Posterior vena cava (tissue), 2 donors: ENCODE results near the gene CDKAL1. TPM values are rescaled to one million over a fixed set of nuclear protein-coding genes. Genes with fewer than 3 reads are reported as not detected.
"Not testable (repeated sequence)": the region's sequence is repeated elsewhere in the genome, so short reads cannot be mapped to it uniquely, and the experiment has no call there.

Experiments
- DNase-seq: peaks from one replicate; pipeline ENCODE4 v3.0.0-alpha.2; 2020; ENCODE audit warnings: low spot score
- intact Hi-C, 2 donors: fragments of 100-400 bp; cut with DNase I; formaldehyde crosslinking; loops; one replicate each; pipeline versions ENCODE4 v1.14.1 to v1.14.2; 2022 to 2023
- total RNA-seq, 2 donors: library from RNA; stranded (reverse); fragmentation: NEBNext Ultra II Directional; extraction: Animal tissue kit (Norgen Biotek cat#: 25700); gene quantifications; one replicate each; pipeline ENCODE4 v1.2.1, GENCODE V29; 2021
- donor health status: DM: yes; HTN: yes; CAD: no.
- donor health status: DM: yes; HTN: yes; CAD: no.

CDKAL1 gene
- total RNA-seq, 2 donors from 2014 or later = 13.1 TPM

- DNase-seq = no peak
- intact Hi-C loops = no loop called here
Measured at GRCh38 chr6:20581070-20581469, 46.8 kb downstream of the CDKAL1 start.

GRCh38 chr6:20582586-20583443 lies 48.6 kb downstream of the CDKAL1 start:
- intact Hi-C loops = no loop called here
- no peak for DNase-seq

GRCh38 chr6:20583444-20583800 lies 49.2 kb downstream of the CDKAL1 start:
- no peak for DNase-seq
- intact Hi-C loops = no loop called here

- intact Hi-C loops = no loop called here
- DNase-seq = no peak
Measured at GRCh38 chr6:20584100-20584731, 50.0 kb downstream of the CDKAL1 start.

DNA sequence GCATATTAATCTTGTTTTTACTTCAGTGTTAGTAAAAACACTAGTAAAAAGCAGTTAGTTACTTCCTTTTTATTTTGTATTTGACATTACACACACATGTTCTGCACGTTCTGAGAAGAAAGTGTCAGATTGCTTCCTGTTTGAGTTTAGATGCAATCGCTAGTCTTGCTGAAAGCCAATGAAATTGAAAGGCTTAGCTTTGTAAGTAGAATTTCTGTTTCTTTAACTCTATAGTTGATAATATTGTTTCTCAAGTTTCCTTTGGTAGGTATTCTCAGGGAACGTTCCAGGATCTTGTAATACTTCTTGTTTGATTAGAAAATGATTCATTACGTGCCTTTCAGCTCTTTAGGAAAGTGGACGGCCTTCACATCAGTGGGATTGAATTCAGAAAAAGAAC lies 55.0 kb downstream of the CDKAL1 start:
- intact Hi-C loops = no loop called here
- DNase-seq = no peak

DNA sequence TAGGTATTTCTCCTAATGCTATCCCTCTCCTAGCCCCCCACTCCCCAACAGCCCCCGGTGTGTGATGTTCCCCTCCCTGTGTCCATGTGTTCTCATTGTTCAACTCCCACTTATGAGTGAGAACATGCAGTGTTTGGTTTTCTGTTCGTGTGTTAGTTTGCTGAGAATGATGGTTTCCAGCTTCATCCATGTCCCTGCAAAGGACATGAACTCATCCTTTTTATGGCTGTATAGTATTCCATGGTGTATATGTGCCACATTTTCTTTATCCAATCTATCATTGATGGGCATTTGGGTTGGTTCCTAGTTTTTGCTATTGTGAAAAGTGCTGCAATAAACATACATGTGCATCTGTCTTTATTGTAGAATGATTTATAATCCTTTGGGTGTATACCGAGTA lies 56.2 kb downstream of the CDKAL1 start:
- intact Hi-C loops, DNase-seq: not testable (repeated sequence)

DNA sequence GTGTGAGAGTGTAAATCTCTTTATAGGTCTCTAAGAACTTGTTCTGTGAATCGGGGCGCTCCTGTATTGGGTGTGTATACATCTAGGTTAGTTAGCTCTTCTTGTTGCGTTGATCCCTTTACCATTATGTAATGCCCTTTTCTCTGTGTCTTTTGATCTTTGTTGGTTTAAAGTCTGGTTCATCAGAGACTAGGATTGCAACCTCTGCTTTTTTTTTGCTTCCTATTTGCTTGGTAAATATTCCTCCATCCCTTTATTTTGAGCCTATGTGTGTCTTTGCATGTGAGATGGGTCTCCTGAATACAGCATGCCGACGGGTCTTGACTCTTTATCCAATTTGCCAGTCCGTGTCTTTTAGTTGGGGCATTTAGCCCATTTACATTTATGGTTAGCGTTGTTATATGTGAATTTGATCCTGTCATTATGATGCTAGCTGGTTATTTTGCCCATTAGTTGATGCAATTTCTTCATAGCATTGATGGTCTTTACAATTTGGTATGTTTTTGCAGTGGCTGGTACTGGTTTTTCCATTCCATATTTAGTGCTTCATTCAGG lies 60.1 kb downstream of the CDKAL1 start:
- intact Hi-C loops, DNase-seq: not testable (repeated sequence)

DNA sequence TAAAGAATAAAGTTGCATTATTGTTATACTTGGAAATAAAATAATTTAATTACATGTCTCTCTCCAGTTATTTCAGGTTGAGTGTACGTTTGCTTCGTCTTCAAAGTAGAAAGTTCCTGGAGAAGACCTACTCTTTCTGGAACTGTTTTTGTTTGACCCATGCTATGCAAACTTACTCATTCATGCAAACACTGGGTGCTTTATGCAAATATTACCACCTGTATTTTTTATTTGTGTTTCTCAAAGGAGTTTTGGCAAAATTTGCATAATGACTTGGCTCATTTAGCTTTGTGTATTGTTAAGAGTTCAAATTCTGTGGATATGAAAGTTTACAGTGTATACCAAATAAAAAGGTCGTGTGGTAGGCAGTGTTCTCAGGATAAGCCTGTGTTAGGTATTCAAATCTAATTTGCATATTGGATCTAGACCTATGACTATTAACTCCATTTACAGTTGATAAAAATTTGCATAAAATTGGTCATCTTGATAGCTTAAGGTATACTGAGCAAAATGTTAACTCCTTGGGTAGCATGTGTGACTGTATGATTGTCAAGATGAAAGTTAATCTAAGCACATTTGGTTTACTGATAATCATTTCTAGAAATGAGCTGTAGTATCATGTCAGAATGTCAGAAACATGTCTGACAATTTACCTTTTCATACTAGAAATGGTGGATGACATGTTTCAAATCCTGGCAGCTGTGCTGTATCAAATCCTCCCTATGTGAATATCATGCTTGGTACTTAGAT lies 65.2 kb downstream of the CDKAL1 start:
- intact Hi-C loops = no loop called here
- DNase-seq = no peak

GRCh38 chr6:20600831-20601230 lies 66.6 kb downstream of the CDKAL1 start:
- no peak for DNase-seq
- intact Hi-C loops = no loop called here

GRCh38 chr6:20604159-20604558 lies 69.9 kb downstream of the CDKAL1 start:
- intact Hi-C loops = no loop called here
- DNase-seq = no peak

DNA sequence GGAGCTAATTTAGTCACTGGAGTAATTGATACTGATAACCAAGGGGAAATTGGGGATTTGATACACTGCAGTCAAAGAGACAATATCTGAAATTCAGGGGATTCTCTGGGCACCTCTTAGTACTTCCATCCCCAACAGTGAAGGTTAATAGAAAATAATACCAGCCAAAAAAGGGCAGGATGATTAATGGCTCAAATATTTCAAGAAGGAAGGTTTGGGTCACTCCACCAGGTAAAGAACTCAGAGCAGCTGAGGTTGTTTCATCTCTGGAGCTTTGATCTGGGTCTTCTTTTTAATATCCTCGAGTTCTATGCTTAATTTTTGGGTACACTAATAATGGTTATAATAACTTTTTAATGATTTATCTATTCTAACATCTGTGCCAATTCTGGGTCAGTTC lies 70.8 kb downstream of the CDKAL1 start:
- no peak for DNase-seq
- intact Hi-C loops = no loop called here

DNA sequence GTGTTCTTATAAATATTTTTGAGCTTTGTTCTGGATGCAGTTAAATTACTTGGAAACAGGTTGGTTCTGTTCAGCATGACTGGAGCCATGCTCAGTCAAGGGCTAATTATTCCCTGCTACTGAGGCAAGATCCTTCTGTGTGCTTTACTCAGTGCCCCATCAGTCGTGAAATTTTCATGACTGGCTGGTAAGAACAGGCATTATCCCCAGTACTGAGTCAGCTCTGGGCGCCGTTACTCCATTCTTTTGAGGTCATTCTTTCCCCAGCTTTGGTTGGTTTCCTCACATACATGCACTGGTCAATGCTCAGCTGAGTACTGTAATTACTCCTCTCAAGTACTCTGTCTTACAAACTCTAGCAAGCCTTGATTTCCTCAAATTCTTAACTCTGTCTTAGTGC lies 71.3 kb downstream of the CDKAL1 start:
- intact Hi-C loops = no loop called here
- no peak for DNase-seq

DNA sequence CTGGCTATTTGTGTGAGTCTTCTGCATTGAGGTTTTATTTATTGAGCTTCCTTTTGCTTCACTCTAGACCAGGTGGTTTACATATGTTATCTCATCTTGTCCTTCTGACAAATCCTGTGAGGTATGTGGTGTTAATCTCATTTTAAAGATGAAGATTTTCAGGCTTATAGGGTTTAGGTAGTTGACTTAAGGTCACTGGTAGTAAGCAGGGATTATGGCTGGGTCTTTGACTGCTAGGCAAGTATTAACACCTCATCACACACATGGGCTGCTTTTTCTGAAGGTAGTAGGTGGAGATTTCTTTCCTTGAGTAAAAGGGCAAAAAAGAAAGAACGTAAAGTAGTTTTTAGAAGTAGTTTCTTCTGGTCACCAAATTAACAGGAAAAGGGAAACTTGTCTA lies 72.6 kb downstream of the CDKAL1 start:
- intact Hi-C loops = no loop called here

DNA sequence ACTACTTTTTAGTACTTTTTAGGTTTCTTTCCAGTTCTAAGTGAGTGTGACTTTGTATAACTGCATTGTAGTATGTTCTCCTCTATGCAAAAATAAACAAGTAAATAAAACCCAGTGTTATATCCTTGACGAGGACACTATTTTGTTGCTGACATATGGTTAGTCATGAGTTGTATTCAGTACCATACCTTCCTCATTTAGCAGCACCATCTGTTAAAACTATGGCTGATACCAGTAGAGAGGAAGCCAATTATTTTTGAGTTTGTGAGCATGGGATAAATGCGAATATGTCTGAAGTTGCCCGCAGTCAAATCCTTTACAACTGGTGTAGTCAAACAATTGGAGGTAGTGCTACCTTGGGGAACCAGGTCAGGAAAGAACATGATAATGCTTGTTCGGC lies 74.1 kb downstream of the CDKAL1 start:
- no peak for DNase-seq
- intact Hi-C loops = no loop called here

More for the DNA sequence above, 72.6 kb downstream of the CDKAL1 start:
- DNase-seq = no peak

DNA sequence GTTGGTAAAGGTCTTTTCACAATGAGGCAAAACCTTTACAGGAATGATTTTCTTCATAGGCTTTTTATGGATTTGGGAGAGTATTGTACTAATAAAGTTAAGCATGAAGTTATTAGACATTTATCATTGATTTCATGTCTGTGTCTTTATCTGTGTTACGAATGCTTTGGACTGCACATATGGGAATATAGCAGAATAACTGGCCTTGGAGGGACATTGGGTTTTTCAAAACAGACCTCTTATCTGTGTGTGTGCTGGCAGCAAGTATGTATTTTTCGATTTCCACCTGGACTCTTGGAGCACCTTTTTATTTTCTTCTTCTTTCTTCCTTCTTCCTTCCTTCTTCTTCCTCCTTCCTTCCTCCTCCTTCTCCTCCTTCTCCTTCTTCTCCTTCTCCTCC lies 74.6 kb downstream of the CDKAL1 start:
- intact Hi-C loops = no loop called here
- no peak for DNase-seq

DNA sequence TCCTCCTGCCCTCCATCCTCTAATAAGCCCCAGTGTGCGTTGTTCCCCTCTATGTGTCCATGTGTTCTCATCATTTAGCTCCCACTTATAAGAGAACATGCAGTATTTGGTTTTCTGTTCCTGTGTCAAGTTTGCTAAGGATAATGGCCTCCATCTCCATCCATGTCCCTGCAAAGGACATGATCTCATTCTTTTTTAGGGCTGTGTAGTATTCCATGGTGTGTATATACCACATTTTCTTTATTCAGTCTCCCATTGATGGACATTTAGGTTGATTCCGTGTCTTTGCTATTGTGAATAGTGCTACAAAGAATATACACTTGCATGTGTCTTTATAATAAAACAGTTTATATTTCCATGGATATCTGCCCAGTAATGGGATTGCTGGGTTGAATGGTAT lies 75.7 kb downstream of the CDKAL1 start:
- DNase-seq, intact Hi-C loops: not testable (repeated sequence)

DNA sequence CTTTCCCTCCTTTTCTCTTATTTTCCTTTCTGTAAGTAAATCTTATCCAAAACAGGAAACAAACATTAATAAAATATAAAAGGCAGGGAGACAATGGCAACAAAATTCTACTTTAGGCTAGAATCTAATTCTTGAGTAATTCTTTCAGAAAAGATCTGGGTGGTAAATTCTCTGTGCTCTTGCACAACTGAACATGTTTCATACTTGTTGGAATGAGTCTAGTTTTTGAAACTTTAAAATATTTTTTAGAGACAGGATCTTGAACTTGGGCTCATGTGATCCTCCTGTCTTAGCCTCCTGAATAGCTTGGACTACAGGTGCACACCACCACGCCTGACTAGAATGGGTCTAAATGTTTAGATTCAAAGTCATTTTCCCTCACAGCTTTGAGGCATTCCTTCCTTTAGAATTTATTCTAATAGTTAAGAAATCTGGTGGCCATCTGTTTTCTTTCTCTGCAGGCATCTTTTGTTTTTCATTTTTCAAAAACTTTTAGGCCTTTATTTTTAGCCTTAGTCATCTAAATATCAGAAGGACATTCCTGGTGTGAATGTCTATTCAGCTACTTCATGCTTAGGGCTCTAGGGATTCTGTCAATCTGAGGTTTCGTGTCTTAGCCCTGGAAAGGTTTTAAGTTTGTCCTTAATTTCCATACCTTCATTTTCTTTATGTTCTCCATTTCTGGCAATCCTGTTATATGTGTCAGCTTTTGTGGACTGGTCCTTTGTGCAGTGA lies 76.5 kb downstream of the CDKAL1 start:
- intact Hi-C loops = no loop called here
- no peak for DNase-seq

DNA sequence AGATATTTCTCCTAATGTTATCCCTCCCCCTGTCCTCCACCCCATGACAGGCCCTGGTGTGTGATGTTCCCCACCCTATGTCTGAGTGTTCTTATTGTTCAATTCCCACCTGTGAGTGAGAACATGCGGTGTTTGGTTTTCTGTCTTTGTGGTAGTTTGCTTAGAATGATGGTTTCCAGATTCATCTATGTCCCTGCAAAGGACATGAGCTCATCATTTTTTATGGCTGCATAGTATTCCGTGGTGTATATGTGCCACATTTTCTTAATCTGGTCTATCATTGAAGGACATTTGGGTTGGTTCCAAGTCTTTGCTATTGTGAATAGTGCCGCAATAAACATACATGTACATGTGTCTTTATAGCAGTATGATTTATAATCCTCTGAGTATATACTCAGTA lies 83.3 kb downstream of the CDKAL1 start:
- intact Hi-C loops, DNase-seq: not testable (repeated sequence)

- no peak for DNase-seq
- intact Hi-C loops = no loop called here
Measured at GRCh38 chr6:20620043-20620442, 85.8 kb downstream of the CDKAL1 start.
